H1 (cell line): Measurements from ENCODE around the gene MSI2. TPM values are rescaled to one million over a fixed set of nuclear protein-coding genes. Genes with fewer than 3 reads are reported as not detected.

Source experiments
- CTCF ChIA-PET: fragments of 300-600 bp; sonication (Branson Sonifier 250); formaldehyde crosslinking; loops from one replicate; lab custom pipeline; 2021; ENCODE audit not compliant: partially characterized antibody; lab: Charles Lee
- POLR2A ChIA-PET: fragments of 300-600 bp; sonication (Branson Sonifier 250); formaldehyde crosslinking; loops from one replicate; lab custom pipeline; 2021; ENCODE audit warnings: inconsistent platforms; ENCODE audit not compliant: partially characterized antibody; lab: Charles Lee
- DNase-seq, 2 experiments: peaks; one replicate each; pipeline versions ENCODE4 v3.0.0 to v3.0.0-alpha.2; 2010 to 2022; ENCODE audit warnings: low spot score in 2 of 2, low read depth in 1 of 2, mixed read lengths in 1 of 2
- FAIRE-seq: peaks from 2 replicates; lab custom pipeline; 2011; peaks lifted over from hg19 to GRCh38; lab: Jason Lieb, UNC
- H2AFZ ChIP-seq: 2 replicates; pipeline ENCODE4 v1.8.1; 2012; ENCODE audit warnings: low read length, inconsistent platforms
- H2AK5ac ChIP-seq: 2 replicates; pipeline ENCODE4 v1.6.1; 2013; ENCODE audit warnings: low read depth, low read length
- H2BK120ac ChIP-seq: replicated peaks from 2 replicates; pipeline ENCODE3; 2013; ENCODE audit warnings: low read depth, low read length, inconsistent platforms
- H2BK12ac ChIP-seq: 2 replicates; pipeline ENCODE4 v1.6.1; 2013; ENCODE audit warnings: low read depth, low read length
- H2BK15ac ChIP-seq: 2 replicates; pipeline ENCODE4 v1.6.1; 2013; ENCODE audit warnings: low read length
- H2BK20ac ChIP-seq: 2 replicates; pipeline ENCODE4 v1.6.1; 2013; ENCODE audit warnings: low read length
- H2BK5ac ChIP-seq: 2 replicates; pipeline ENCODE4 v1.6.1; 2013; ENCODE audit warnings: low read depth, low read length
- H3K14ac ChIP-seq: 2 replicates; pipeline ENCODE4 v1.6.1; 2013; ENCODE audit warnings: inconsistent platforms; ENCODE audit not compliant: insufficient read length
- H3K18ac ChIP-seq: 2 replicates; pipeline ENCODE4 v1.6.1; 2013; ENCODE audit warnings: low read length; ENCODE audit errors: extremely low read depth
- H3K23ac ChIP-seq: 2 replicates; pipeline ENCODE4 v1.6.1; 2013; ENCODE audit warnings: inconsistent platforms; ENCODE audit not compliant: insufficient read length
- H3K23me2 ChIP-seq: 2 replicates; pipeline ENCODE4 v1.6.1; 2013; ENCODE audit warnings: low read depth, low read length
- H3K27ac ChIP-seq: 2 replicates; pipeline ENCODE4 v1.6.1; 2011; ENCODE audit warnings: low read depth, low read length, inconsistent platforms
- H3K27me3 ChIP-seq, 4 experiments: replicated peaks in 1 of 4; 1 replicate in 1 of 4; 2 replicates in 3 of 4; pipeline versions ENCODE4 v1.6.1 to v1.8.1; 2011 to 2013; ENCODE audit warnings: low read length in 3 of 4, mild to moderate bottlenecking in 3 of 4, inconsistent platforms in 2 of 4, mixed read lengths in 2 of 4, moderate library complexity in 1 of 4; ENCODE audit not compliant: control insufficient read depth in 3 of 4, insufficient read depth in 3 of 4; ENCODE audit errors: extremely low read depth in 1 of 4
- H3K36me3 ChIP-seq, 4 experiments: 2 replicates each; pipeline versions ENCODE4 v1.6.1 to v1.8.1; 2011 to 2013; ENCODE audit warnings: mild to moderate bottlenecking in 4 of 4, low read length in 3 of 4, moderate library complexity in 2 of 4, control low read depth in 1 of 4, inconsistent platforms in 1 of 4; ENCODE audit not compliant: insufficient read depth in 4 of 4, control insufficient read depth in 2 of 4
- H3K4ac ChIP-seq: replicated peaks from 2 replicates; pipeline ENCODE3; 2013; ENCODE audit warnings: low read length, low read depth, mixed read lengths, inconsistent platforms; ENCODE audit not compliant: insufficient read length
- H3K4me1 ChIP-seq, 4 experiments: replicated peaks in 1 of 4; 1 replicate in 1 of 4; 2 replicates in 3 of 4; pipeline versions ENCODE4 v1.6.1 to v1.8.1; 2011 to 2013; ENCODE audit warnings: low read length in 3 of 4, inconsistent platforms in 2 of 4, mixed read lengths in 1 of 4; ENCODE audit not compliant: insufficient read depth in 4 of 4, control insufficient read depth in 3 of 4
- H3K4me2 ChIP-seq, 2 experiments: 2 replicates each; pipeline versions ENCODE4 v1.6.1 to v1.8.1; 2011 to 2013; ENCODE audit warnings: low read depth in 2 of 2, low read length in 2 of 2, control low read depth in 1 of 2, inconsistent platforms in 1 of 2, mild to moderate bottlenecking in 1 of 2; ENCODE audit not compliant: insufficient read depth in 1 of 2
- H3K4me3 ChIP-seq, 4 experiments: fragments of 200-600, 300-600 bp in 1 of 4; sonication (generic), shearing (Covaris generic), sonication (Bioruptor Twin) in 1 of 4; 2 replicates each; pipeline versions ENCODE4 v1.5.1 to v1.8.1; 2011 to 2016; ENCODE audit warnings: low read length in 4 of 4, low read depth in 3 of 4, control low read depth in 2 of 4, inconsistent platforms in 2 of 4, mild to moderate bottlenecking in 2 of 4, mixed read lengths in 1 of 4, moderate library complexity in 1 of 4; ENCODE audit not compliant: insufficient read depth in 2 of 4; ENCODE audit errors: extremely low read depth in 1 of 4
- H3K56ac ChIP-seq: replicated peaks from 2 replicates; pipeline ENCODE3; 2013; ENCODE audit warnings: low read depth, mild to moderate bottlenecking, mixed read lengths, low read length, inconsistent platforms; ENCODE audit not compliant: insufficient read length
- H3K79me1 ChIP-seq: 2 replicates; pipeline ENCODE4 v1.6.1; 2013; ENCODE audit warnings: low read depth, low read length, control low read depth
- H3K79me2 ChIP-seq, 2 experiments: 2 replicates each; pipeline versions ENCODE4 v1.6.1 to v1.8.1; 2012 to 2013; ENCODE audit warnings: low read length in 2 of 2, mild to moderate bottlenecking in 2 of 2, inconsistent platforms in 1 of 2; ENCODE audit not compliant: insufficient read depth in 2 of 2, control insufficient read depth in 1 of 2
- H3K9ac ChIP-seq, 4 experiments: replicated peaks in 1 of 4; 1 replicate in 1 of 4; 2 replicates in 3 of 4; pipeline versions ENCODE4 v1.6.1 to v1.8.1; 2011 to 2013; ENCODE audit warnings: low read depth in 3 of 4, low read length in 3 of 4, control low read depth in 2 of 4, mild to moderate bottlenecking in 2 of 4, moderate library complexity in 2 of 4, inconsistent platforms in 1 of 4; ENCODE audit errors: extremely low read depth in 1 of 4
- H3K9me3 ChIP-seq, 2 experiments: 2 replicates each; pipeline versions ENCODE4 v1.6.1 to v1.8.1; 2012 to 2013; ENCODE audit warnings: mild to moderate bottlenecking in 2 of 2, moderate library complexity in 2 of 2, control low read depth in 1 of 2, inconsistent platforms in 1 of 2, low read depth in 1 of 2, low read length in 1 of 2, mixed read lengths in 1 of 2; ENCODE audit not compliant: insufficient read depth in 2 of 2
- H4K20me1 ChIP-seq, 2 experiments: replicated peaks in 1 of 2; 2 replicates each; pipeline versions ENCODE3 to v1.8.1; 2011 to 2013; ENCODE audit warnings: inconsistent platforms in 2 of 2, low read length in 2 of 2, mild to moderate bottlenecking in 1 of 2; ENCODE audit not compliant: insufficient read depth in 2 of 2, control insufficient read depth in 1 of 2
- H4K5ac ChIP-seq: 2 replicates; pipeline ENCODE4 v1.6.1; 2013; ENCODE audit warnings: low read length, low read depth, mixed read lengths, inconsistent platforms; ENCODE audit not compliant: insufficient read length
- H4K8ac ChIP-seq: 2 replicates; pipeline ENCODE4 v1.8.0; 2013; ENCODE audit warnings: mild to moderate bottlenecking, moderate library complexity, low read length, inconsistent platforms; ENCODE audit not compliant: insufficient read depth; ENCODE audit errors: extremely low read depth
- H4K91ac ChIP-seq: replicated peaks from 2 replicates; pipeline ENCODE3; 2013; ENCODE audit warnings: low read length, mixed read lengths, inconsistent platforms; ENCODE audit not compliant: insufficient read length
- KDM1A ChIP-seq: fragments of 200-600, 300-600 bp; sonication (generic); IDR thresholded peaks from 2 replicates; pipeline ENCODE4 v1.7.1; 2016; ENCODE audit warnings: mild to moderate bottlenecking, low read length, borderline replicate concordance
- POU5F1 ChIP-seq: IDR thresholded peaks from 2 replicates; pipeline ENCODE4 v1.6.1; 2011; ENCODE audit warnings: low read depth, mild to moderate bottlenecking, low read length, moderate library complexity
- WGBS, 2 experiments: shearing (Covaris generic) in 1 of 2; methylation state at CpG; one replicate each; pipeline versions ENCODE4 v1.1.6 to v1.1.7; 2013 to 2015; ENCODE audit warnings: low lambda C conversion rate in 2 of 2, mixed read lengths in 2 of 2, inconsistent platforms in 1 of 2, low coverage in 1 of 2, missing lambda C conversion rate in 1 of 2; ENCODE audit not compliant: insufficient replicate concordance in 2 of 2, insufficient coverage in 1 of 2, insufficient read length in 1 of 2; ENCODE audit errors: extremely low coverage in 1 of 2, missing lambda C conversion rate in 1 of 2; 5-methylcytosine and 5-hydroxymethylcytosine counted together
- polyA plus RNA-seq, 7 experiments: library from polyadenylated mRNA; depleted of rRNA in 3 of 7; stranded (reverse) in 5 of 7; unstranded in 2 of 7; fragments of >200 nt in 5 of 7; fragments of 200-250 nt in 2 of 7; gene quantifications; 1 replicate in 5 of 7; 2 replicates in 1 of 7; 4 replicates in 1 of 7; pipeline versions ENCODE4 v1.2.1 to v1.2.3, GENCODE V29; 2011 to 2013; ENCODE audit warnings: missing spikeins in 2 of 7, mixed read lengths in 2 of 7
- total RNA-seq: library from RNA; stranded (reverse); fragmentation: NEBNext Ultra II Directional; extraction: Animal tissue kit (Norgen Biotek cat#: 25700); gene quantifications from 2 replicates; pipeline ENCODE4 v1.2.1, GENCODE V29; 2021
- TF ChIP-seq, protein P1 (sequence below): IDR thresholded peaks from 2 replicates; pipeline ENCODE4 v1.6.1; 2012; ENCODE audit warnings: inconsistent platforms

The MSI2 gene
- total and polyA plus RNA-seq, 2 of the 8 experiments (the other 6 are each of a cell fraction or from before 2014, with no cell fraction given) = 36.7 to 80.6 TPM

DNA sequence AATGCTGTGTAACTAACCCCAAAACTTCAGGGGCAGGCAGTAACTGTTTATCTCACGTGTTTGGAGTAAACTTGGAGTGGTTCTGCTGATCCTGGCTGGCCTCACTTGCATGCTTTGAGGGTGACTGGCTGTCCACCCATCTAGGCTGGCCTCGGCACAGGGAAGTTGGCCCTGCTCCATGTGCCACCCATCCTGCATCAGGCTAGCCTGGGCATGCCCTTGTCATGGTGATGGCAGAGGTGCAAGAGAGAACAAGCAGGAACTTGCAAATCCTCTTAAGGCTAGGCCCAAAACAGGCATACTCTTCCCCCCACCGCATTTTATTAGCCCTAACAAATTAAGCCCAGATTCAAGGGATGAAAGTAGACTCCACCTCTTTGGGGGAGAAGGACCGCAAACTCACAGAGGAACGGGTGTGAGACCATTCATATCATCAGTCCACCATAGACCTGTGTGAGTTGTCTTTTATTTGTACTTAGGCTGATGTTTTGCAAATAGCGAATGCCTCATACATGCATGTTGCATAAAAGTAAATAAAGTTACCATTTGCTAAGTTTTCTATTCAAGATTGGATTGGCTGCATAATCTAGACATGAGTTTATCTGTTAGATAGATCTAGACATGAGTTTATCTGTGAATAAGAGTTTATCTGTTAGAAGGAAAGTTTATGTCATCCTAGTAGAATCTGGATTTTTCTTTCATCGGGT is 267.8 kb downstream of the MSI2 start:
- CTCF ChIA-PET = no interaction called here
- H3K79me1 ChIP-seq = peaks cover 4% of the 10 kb centered on the region; the same call in 1 of the 2 replicates
- H3K79me2 ChIP-seq = peaks cover 0 to 7% of the 10 kb centered on the region in 2 experiments; a peak in 1 of 4 replicates
- TF ChIP-seq KDM1A (no peak), POU5F1 (no peak)
- TF ChIP-seq, protein P1, sequence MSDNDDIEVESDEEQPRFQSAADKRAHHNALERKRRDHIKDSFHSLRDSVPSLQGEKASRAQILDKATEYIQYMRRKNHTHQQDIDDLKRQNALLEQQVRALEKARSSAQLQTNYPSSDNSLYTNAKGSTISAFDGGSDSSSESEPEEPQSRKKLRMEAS = peak; percentile 18; the same call in 1 of the 2 replicates
- TF ChIP-seq, all 59 proteins: peak for 1
- no peak overlapping the region for H3K4me3 ChIP-seq
- peak overlapping the region; percentile 26; the same call in 1 of the 2 replicates for H2BK5ac ChIP-seq
- no peak overlapping the region for H2BK15ac ChIP-seq
- peaks cover 8 to 27% (median 16%) of the 10 kb centered on the region in 4 experiments for H3K4me1 ChIP-seq
- H4K5ac ChIP-seq = no peak overlapping the region
- H3K18ac ChIP-seq = no peak overlapping the region
- H3K14ac ChIP-seq = no peak overlapping the region
- no peak overlapping the region for H2AK5ac ChIP-seq
- H2BK120ac ChIP-seq = no peak overlapping the region
- FAIRE-seq = no peak
- H3K27ac ChIP-seq = no peak overlapping the region
- H3K23ac ChIP-seq = no peak overlapping the region
- H4K20me1 ChIP-seq = peaks cover 0 to 3% of the 10 kb centered on the region in 2 experiments
- 0 out of 2 replicates have a peak overlapping the region, but pooled peaks have one; percentile 1 for H2BK12ac ChIP-seq
- no peak overlapping the region for H3K56ac ChIP-seq
- no peaks in the 10 kb centered on the region for H3K9me3 ChIP-seq
- POLR2A ChIA-PET = interaction anchor here (1.5 kb wide), 1 partner anchor 10 kb away, joined by 5 read pairs; no protein-coding TSS in a partner anchor
- no peak for DNase-seq
- no peak overlapping the region for H4K8ac ChIP-seq
- H2BK20ac ChIP-seq = no peak overlapping the region
- 90% methylated on average over 7 of the region's 7 CpGs; no CpG with 5 or more reads in 1 of the 2 experiments for WGBS, 2 experiments
- H4K91ac ChIP-seq = peak overlapping the region; percentile 35
- H2AFZ ChIP-seq = no peak overlapping the region
- H3K27me3 ChIP-seq = no peaks in the 10 kb centered on the region
- H3K9ac ChIP-seq = no peak overlapping the region
- H3K4ac ChIP-seq = no peak overlapping the region
- no peaks in the 10 kb centered on the region for H3K36me3 ChIP-seq
- no peak overlapping the region for H3K4me2 ChIP-seq
- H3K23me2 ChIP-seq = no peaks in the 10 kb centered on the region
